ENCODE results near the gene MPO.
A peak's percentile ranks its signal among the peaks of the same experiment; 100 is the strongest.

MPO gene

GRCh38 chr17:58318627-58319172, 38.0 kb upstream of the MPO start:
- Histone ChIP-seq H3K27ac (no peak overlapping the region), H3K4me2 (ENCODE audit: low read length) (no peak overlapping the region), H3K9ac (no peak overlapping the region), H3K27me3 (ENCODE audit: control insufficient read depth, insufficient read depth, low read length) (no peaks in the 10 kb centered on the region), H3K4me1 (peaks cover 4% of the 10 kb centered on the region), H3K79me2 (no peaks in the 10 kb centered on the region), H3K4me3 (ENCODE audit: low read depth, low read length) (no peak overlapping the region), H3K9me3 (ENCODE audit: control insufficient read depth, low read length) (no peaks in the 10 kb centered on the region), H3K36me3 (ENCODE audit: control insufficient read depth, insufficient read depth, low read length) (no peaks in the 10 kb centered on the region), H2AFZ (no peak overlapping the region)
- TF ChIP-seq, protein P1, sequence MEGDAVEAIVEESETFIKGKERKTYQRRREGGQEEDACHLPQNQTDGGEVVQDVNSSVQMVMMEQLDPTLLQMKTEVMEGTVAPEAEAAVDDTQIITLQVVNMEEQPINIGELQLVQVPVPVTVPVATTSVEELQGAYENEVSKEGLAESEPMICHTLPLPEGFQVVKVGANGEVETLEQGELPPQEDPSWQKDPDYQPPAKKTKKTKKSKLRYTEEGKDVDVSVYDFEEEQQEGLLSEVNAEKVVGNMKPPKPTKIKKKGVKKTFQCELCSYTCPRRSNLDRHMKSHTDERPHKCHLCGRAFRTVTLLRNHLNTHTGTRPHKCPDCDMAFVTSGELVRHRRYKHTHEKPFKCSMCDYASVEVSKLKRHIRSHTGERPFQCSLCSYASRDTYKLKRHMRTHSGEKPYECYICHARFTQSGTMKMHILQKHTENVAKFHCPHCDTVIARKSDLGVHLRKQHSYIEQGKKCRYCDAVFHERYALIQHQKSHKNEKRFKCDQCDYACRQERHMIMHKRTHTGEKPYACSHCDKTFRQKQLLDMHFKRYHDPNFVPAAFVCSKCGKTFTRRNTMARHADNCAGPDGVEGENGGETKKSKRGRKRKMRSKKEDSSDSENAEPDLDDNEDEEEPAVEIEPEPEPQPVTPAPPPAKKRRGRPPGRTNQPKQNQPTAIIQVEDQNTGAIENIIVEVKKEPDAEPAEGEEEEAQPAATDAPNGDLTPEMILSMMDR (IDR thresholded peaks at IDR 0.05), result no peak

DNA sequence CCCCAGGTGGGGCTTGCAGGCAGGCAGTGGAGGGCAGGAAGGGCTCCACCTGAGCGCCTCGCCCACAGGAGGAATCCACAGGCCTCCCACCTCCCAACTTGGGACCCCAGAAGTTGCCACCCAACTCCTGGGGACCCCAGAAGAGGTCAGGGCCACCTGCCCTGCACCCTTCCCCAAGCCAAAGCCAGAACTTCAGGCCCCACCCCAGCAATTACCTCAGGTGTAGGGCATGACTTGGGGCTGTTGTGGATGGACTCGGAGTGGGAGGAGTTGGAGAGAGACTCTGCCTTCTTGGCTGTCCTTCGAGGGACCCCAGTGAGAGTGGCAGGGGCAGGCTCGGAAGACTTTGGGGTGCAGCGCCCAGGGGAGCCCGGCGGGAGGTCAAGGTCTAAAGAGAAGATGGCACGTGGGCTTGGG, 37.3 kb upstream of the MPO start:
- Histone ChIP-seq H3K36me3 (ENCODE audit: control insufficient read depth, insufficient read depth, low read length) (no peaks in the 10 kb centered on the region), H3K4me2 (ENCODE audit: low read length) (no peak overlapping the region)

DNA sequence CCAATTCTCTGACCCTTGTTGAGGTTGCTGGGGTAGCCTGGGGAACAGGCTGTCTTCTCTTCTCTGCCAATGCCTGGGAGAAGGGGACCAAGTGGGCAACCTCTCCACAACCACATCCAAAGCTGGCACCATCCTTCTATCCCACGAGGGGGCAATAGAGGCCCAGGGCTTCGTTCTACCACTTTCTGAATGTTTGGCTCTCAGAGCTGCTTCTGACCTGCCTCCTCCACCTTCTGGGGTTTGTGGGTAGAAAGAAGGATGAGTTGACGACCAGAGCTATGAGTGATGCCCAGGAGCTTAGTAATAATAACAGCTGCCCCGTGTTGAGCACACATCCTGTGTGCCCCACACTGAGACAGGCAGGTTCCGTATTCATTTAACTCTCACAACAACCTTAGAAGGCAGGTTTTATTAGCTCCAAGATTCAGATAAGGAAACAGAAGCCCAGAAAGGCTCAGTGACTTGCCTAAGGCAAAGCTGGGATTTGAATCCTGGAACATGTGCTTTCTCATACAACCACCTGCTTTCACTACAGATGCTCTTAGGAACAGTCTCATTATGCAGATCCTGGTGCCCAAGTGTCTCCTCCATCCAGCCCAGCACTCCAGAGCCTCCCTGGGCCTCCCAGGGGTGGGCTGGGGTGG, 36.8 kb upstream of the MPO start:
- H3K27ac ChIP-seq, result no peak overlapping the region
- TF ChIP-seq, protein P1 (IDR thresholded peaks at IDR 0.05), result peak; percentile 76

More for the DNA sequence above, 37.3 kb upstream of the MPO start:
- no peaks in the 10 kb centered on the region for H3K27me3 ChIP-seq (ENCODE audit: control insufficient read depth, insufficient read depth, low read length)
- H3K9ac ChIP-seq, result no peak overlapping the region
- no peak overlapping the region for H2AFZ ChIP-seq
- no peaks in the 10 kb centered on the region for H3K9me3 ChIP-seq (ENCODE audit: control insufficient read depth, low read length)
- TF ChIP-seq, protein P1 (IDR thresholded peaks at IDR 0.05), result no peak
- no peak overlapping the region for H3K27ac ChIP-seq
- H3K4me1 ChIP-seq, result no peaks in the 10 kb centered on the region
- no peaks in the 10 kb centered on the region for H3K79me2 ChIP-seq
- no peak overlapping the region for H3K4me3 ChIP-seq (ENCODE audit: low read depth, low read length)

DNA sequence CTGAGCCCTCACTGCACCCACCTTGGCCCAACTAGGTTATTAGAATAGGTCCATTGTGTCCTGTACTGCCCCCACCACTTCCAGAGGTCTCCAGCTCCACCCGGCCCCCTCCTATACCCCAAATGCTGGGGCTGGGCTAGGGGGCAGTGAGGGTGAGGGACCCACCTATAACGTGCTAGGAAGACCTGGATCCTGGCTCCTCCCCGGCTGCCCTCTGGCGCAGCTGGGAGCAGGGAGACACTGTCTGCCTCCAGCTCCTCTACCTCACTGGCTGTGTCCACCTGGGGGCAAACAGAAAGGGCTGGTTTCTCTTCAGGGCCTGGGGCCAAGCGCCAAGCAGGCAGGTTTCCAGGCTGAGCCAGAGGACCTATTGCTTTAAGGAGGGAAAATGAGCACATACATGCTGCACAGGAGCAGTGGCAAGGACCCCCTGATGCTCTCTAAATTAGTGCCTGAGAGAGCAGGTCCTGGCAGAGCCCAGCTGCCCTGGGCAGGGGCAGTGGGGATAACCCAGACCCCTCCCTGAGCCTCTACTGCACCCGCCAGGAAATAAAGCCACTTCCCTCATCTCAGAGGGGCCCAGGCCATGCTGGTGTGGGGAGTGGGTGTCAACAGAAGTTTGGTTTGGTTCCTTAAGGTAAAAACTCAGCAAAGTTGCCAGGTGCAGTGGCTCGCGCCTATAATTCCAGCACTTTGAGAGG, 35.7 kb upstream of the MPO start:
- Histone ChIP-seq H3K4me1 (no peaks in the 10 kb centered on the region), H3K36me3 (ENCODE audit: control insufficient read depth, insufficient read depth, low read length) (no peaks in the 10 kb centered on the region), H3K79me2 (no peaks in the 10 kb centered on the region), H2AFZ (no peak overlapping the region), H3K9me3 (ENCODE audit: control insufficient read depth, low read length) (no peaks in the 10 kb centered on the region), H3K27me3 (ENCODE audit: control insufficient read depth, insufficient read depth, low read length) (no peaks in the 10 kb centered on the region), H3K27ac (no peak overlapping the region), H3K9ac (no peak overlapping the region), H3K4me2 (ENCODE audit: low read length) (no peak overlapping the region), H3K4me3 (ENCODE audit: low read depth, low read length) (no peak overlapping the region)
- TF ChIP-seq, protein P1 (IDR thresholded peaks at IDR 0.05), result no peak

More for the DNA sequence above, 36.8 kb upstream of the MPO start:
- H3K27me3 ChIP-seq (ENCODE audit: control insufficient read depth, insufficient read depth, low read length), result no peaks in the 10 kb centered on the region
- no peaks in the 10 kb centered on the region for H3K4me1 ChIP-seq
- H3K4me2 ChIP-seq (ENCODE audit: low read length), result no peak overlapping the region
- H3K4me3 ChIP-seq (ENCODE audit: low read depth, low read length), result no peak overlapping the region
- no peaks in the 10 kb centered on the region for H3K79me2 ChIP-seq
- H3K9me3 ChIP-seq (ENCODE audit: control insufficient read depth, low read length), result no peaks in the 10 kb centered on the region
- H3K9ac ChIP-seq, result no peak overlapping the region
- H2AFZ ChIP-seq, result no peak overlapping the region
- no peaks in the 10 kb centered on the region for H3K36me3 ChIP-seq (ENCODE audit: control insufficient read depth, insufficient read depth, low read length)
